GM21576 (cell line): ENCODE results near the gene MINPP1.
"Not testable (repeated sequence)": the region's sequence is repeated elsewhere in the genome, so short reads cannot be mapped to it uniquely, and the experiment has no call there.

Source experiments
- ATAC-seq: cut with Tn5 transposase; IDR thresholded peaks from one replicate; pipeline ENCODE4 v1.9.1; 2021; ENCODE audit warnings: mild to moderate bottlenecking, moderate library complexity; ENCODE audit not compliant: unreplicated experiment

Gene MINPP1

DNA sequence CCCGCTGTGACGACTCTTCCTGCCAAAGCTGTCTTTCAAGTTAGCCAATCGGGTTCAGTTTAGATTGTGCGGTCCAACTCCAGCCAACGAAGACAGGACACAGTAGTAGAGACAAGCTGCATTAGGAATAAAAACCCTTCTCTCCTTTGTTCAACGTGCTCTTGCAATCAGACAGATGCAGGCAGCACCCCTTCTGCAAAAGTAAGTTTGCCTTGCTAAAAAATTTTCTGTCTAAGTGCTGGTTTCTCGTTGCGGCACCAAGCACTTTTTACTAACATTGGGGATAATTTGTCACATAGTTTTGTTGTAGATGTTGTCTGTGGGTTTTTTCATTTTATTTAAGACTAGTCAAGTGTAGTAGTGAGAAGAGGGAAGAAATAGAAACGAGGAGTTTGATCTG is 58.1 kb downstream of the MINPP1 start:
- ATAC-seq, result no peak

DNA sequence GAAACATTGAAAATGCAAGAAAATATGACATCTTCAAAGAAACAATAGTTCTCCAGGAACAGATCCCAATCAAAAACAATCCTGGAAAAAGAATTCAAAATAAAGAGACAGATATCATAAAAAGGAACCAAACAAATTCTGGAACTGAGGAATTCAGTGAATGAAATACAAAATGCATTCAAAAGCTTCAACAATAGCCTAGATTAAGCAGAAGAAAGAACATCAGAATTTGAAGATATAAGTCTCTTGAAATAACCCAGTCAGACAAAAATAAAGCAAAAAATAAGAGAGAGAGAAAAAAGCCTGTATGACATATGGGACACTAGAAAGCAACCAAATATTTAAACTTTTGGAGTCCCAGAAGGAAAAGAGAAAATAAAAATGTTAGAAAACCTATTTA is 60.3 kb downstream of the MINPP1 start:
- ATAC-seq, result no peak

DNA sequence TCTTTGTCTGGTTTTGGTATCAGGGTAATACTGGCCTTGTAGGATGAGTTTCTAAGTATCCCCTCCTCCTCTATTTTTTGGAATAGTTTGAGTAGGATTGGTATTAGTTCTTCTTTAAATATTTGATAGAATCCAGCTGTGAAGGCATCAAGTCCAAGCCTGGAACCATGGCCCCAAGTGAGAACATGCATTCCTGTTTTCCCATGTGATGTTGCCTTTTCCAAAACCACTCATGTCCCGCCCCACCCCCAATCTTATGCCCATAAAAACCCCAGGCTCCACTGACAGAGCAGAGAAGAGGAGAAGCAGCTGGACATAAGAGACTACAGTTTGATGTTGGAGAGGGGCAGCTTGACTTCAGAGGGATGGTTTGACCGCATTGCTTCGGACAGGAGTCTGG is 71.2 kb downstream of the MINPP1 start:
- ATAC-seq, result no peak

DNA sequence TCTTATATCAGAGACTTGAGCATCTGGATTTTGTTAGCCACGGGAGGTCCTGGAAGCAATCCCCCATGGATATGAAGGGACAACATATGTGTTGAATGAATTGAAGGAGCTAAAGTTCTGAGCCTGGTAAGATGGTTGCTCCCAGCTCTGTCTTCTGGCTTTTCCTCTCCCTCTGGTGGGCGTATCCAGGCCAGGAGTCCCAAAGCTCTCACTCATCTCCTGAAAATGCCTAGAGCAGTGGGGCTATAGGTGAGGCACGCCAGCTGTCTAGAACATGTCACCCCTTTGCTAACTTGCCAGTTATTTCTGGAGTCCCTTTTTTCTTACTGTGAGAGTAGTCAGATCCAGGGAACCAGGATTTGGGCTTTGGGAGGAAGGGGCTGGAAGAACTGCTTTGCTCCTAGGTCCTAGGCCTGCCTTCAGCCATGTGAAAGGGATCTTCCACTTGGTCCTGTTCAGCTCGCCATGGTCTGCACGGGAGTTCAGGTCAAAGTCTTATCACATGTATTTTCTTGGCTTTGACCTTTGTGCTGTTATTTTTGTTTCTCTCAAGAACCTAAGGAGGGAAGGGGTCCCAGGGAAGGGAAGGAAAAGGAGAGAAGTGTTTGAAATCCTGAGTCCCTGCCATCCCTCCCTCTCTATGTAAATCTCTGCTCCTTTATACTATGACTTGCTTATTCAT is 73.6 kb downstream of the MINPP1 start:
- no peak for ATAC-seq

DNA sequence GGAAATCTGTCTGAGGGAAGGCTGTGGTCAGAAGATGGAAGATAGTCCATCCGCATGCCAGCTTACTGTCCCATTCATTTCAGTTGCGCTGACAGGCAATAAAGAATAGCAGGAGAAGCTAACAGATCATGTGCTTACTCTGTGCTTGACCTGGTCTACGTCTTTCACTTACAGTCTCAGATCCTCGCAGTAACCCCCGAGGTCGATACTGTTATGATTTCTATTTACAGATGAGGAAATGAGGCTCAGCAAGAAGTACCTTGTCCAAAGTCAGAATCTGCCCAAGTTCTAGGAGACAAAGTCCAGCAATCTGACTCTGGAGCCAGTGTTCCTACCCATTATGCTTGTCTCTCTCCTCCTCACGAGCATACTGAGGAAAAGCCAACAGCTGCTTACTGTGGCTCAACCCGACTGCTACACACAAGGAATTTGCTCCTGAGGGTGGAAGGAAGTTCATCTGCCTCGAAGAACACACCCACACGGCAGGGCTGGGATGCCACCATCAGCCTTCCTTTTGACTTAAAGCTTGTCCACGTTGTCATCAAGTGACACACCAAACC is 74.2 kb downstream of the MINPP1 start:
- ATAC-seq, result no peak

DNA sequence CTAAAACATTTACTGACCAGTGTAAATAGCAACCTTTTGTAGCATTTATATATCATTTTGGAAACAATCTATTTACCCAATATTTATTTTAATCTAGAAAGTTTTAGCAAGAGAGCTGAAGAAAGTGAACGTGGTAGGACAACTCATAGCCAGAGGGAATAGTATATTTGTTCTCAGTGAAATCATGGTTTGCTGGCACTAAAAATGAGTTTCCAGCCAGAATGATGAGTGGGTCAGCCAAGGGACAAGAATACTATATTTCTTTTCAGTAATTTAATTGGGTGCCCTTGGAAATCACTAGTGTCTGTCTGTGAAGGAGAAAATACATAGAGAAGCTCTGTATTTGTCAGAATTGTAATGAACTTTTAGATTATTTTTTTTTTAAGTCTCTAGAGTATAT is 74.9 kb downstream of the MINPP1 start:
- no peak for ATAC-seq

DNA sequence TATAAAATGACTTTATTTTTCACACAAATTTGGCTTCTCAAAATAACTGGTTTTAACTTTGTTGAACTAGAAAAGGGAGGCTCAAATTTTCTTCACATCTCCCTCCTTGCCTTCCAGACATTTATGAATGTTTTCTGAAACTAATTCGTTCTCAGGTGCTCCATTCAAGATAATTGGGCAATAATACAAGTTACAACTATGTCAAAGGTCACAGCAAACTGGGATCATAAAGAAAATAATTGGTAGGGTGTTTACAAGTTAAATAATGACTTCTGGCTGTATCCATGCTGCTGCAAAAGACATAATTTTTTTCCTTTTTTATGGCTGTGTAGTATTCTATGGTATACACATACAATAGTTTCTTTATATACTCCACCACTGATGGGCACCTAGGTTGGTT is 75.3 kb downstream of the MINPP1 start:
- ATAC-seq, result no peak

DNA sequence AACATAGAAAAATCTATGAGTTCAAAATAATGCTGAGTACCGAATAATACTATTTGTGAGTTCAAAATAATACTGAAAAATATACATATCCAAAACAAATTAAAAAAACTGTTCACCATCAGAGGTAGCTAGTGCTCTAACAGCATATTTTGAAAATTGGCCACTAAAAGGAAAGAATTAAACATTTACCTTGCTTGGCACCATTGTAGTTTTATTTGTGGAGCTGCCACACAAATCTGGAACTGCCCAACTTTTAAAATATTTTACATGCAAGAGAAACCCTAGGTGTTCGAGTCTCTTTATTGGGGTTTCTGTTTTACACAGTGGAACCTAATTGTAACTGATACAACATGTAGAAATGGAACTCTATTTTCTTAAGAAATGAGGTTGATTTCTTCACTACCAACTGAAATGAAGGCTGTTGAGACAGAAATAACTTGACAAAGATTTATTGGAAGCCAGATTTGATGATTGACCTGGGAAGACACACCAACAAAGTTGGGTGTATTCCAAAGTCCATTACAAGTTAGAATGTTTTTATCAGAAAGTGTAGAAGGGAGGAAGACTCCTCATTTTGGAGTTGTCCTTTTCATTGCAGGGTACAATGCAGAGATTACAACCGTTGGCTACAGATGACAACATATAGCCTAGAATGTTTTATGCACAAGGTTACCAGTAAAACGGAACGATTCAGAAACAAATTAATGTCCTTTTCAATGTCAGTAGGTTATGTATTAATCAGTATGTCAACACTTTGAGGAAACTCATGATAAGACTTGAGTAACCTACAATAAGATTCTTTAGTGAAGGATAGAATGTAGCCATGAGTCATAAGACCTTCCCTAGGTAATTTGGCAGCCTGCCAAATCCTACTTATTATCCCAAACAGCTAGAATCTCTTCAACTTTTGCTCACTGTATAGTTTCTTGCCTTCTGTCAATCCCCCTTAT is 81.1 kb downstream of the MINPP1 start:
- ATAC-seq, result no peak

DNA sequence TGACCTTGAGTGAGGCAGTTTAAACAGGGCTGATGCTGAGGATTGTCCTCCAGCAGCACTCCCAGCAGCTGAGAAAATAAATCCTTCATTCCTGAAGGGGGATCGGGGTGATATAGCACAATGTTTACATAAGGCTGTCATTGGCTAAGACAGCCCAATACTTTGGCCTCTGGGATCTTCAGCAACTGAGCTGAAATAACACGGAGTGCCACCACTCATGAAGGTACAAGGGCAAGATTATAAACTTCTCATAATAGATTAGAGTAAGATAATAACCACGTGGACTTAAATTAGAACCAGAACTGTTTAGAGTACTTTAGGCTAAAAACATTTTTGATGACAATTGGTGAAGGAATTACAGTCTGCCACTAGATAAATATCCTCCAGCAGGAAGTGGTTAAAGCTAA is 85.0 kb downstream of the MINPP1 start:
- no peak for ATAC-seq

DNA sequence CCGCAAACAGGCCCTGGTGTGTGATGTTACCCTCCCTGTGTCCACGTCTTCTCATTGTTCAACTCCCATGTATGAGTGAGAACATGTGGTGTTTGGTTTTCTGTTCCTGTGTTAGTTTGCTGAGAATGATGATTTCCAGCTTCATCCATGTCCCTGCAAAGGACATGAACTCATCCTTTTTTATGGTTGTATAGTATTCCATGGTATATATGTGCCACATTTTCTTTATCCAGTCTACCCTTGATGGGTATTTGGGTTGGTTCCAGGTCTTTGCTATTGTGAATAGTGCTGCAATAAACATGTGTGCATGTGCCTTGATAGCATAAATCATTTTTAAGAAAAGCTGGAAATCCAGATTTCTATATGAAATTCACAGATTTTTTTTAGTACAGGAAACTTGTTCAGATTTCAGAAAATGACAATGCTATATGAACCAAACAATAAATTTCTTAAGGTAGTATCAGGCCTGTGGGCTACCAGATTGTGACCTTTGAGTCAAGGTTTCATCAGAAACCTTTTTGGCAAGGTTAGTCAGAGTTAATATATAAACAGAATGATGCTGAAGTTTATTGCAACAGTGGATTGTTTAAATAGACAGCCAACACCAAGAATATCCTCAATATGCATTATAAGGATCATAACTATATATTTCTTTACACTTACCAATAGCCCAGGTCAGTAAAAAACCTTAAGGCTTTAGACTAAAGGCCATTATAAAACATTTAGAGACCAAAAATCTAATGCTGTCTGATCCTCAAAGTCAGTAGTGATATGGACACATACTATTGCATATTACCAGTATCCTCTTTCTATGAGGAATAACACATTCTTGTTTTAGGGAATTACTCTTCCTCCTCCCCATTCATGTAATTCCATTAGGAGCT is 86.3 kb downstream of the MINPP1 start:
- no peak for ATAC-seq

DNA sequence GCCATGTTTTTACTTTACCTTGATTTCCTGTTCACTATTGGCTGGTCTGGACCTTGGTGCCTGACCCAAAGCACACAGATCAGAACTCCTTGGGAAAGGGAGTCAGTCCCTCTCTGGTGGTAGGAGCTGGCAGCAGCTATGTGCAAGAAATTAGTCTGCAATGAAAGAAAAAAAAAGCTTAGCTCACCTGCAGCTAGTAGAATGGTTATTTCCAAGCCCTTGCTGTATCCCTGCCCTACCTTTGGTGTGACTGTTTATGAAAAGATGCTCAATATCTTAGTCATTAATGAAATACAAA is 86.8 kb downstream of the MINPP1 start:
- ATAC-seq, result no peak

DNA sequence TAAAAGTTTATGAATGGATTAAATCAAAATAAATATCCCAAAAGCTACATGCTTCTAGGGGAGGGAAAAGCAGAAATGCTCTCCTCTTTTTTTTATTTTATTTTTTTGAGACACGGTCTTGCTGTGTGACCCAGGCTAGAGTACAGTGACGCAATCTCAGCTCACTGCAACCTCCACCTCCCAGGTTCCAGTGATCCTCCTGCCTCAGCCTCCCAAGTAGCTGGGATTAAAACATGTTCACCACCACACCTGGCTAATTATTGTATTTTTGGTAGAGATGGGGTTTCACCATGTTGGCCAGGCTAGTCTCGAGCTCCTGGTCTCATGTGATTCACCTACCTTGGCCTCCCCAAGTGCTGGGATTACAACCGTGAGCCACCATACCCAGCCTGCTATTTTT is 88.2 kb downstream of the MINPP1 start:
- not testable (repeated sequence) for ATAC-seq

DNA sequence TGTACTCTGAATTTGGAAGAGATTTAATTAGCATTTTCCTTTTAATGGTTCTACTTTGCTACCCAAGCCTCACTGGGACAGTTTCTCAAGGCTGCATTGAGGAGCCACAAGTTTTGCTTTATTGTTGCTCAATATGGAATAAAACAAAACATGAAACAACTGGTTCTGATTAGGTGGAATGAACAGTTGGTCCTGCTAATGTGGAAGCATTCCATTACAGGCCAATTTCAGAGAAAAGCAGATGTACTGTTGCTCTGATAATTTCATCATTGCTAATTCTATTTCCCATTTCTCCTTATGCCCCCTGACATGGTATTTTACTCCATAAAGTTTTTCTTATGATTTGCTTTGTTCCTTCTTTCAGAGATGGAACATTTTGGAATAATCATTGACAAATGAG is 89.0 kb downstream of the MINPP1 start:
- no peak for ATAC-seq

DNA sequence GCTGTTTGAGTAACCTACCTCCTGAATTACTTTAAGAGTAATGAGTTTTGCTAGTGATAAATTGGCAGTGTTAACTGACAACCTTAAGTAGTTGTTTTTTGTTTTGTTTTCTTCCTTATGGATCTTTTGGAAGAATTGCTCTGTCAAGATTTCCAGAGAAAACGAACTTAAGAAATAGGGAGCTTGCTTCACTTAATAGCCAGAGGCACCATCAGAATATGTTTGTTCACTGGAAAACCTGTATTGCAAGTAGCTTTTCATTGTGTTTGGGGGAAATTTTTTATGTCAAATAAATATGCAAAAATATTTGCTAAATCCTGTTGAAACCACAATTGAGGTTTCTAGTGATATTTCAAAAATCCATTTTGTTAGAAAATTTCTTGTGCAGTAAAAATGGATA is 89.5 kb downstream of the MINPP1 start:
- ATAC-seq, result no peak

DNA sequence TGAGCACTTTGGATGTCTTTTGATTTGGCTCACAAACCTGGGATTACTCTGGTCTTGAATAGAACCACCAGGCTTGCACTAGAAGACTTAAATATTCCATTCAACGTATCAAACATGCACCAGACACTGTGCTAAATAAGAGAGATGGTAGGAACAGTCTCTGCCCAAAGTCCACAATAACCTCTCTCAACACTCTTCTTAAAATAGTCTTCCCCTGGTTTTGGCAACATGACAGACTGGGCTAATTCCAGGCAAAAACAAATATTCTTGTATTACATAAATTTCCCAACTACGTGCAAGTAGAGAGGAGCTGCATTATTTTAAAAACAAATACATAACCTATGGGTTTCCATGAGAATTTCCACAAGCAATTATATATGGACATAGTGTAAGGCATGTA is 90.2 kb downstream of the MINPP1 start:
- ATAC-seq, result no peak

DNA sequence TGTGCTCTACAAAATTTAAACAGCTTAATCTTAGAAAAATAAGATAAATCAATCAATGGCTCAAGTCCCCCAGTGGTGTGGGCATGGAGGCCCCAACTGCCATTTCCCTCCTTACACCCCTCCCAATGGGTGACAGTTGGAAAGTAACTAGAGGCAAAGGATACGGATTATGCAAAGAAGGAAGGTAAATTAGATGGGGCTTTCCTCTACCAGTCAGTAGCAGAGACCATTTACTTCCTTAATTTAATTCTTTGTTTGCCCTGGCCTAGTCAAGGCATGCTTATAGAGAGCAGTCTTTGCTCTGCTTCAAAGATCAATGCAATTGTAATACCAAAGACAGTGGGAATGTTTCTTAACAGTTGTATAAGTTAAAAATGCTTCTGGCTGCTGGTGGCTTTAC is 91.7 kb downstream of the MINPP1 start:
- ATAC-seq, result no peak

DNA sequence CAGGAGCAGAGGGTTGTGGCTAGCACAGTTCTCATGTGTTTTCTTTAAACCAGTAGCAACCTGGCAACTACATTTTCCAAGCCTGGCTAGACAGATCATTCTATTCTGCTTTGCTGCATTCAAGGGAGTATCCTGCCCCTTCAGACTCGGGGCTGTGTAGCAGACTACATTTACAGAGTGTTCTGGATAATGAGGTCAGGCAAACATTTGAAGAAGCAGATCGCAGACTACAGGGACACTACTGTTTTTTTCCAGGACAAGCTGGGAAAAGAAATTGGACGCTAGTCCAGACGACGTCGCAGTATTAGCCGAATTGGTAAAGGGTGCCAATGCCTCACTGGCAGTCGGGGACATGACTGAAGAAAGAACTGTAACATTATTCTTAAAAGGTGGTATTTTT is 94.0 kb downstream of the MINPP1 start:
- no peak for ATAC-seq

DNA sequence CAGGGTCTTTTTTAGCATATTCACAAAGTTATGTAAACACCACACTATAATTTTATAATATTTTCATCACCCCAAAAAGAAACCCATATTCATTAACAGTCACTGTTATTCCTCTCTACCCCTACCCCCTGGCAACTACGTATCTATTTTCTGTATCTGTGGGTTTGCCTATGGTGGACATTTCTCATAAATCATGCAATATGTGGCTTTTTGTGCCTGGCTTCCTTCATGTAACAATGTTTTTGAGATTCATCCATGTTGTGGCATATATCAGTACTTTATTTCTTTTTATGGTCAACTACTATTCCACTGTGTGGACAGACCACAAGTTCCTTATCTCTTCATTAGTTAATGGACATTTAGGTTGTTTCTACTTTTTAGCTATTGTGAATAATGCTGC is 95.9 kb downstream of the MINPP1 start:
- ATAC-seq, result no peak
